B cell (primary cell): ENCODE data around the gene FADS1. TPM values are rescaled to one million over a fixed set of nuclear protein-coding genes. Genes with fewer than 3 reads are reported as not detected.

Source experiments
- ATAC-seq: fragments of 200-7000 bp; cut with Tn5 transposase; one replicate; pipeline ENCODE4 v1.10.0; 2021; ENCODE audit warnings: low read depth, mild to moderate bottlenecking, moderate number of reproducible peaks, moderate library complexity
- CTCF ChIA-PET: fragments of 350-600 bp; sonication (Branson Sonifier 250); formaldehyde crosslinking; loops from one replicate; lab custom pipeline; 2021; ENCODE audit warnings: antibody characterized with exemption, inconsistent platforms; lab: Charles Lee
- POLR2A ChIA-PET: fragments of 350-600 bp; sonication (Branson Sonifier 250); formaldehyde crosslinking; loops from one replicate; lab custom pipeline; 2021; ENCODE audit warnings: antibody characterized with exemption; lab: Charles Lee
- DNase-seq: peaks from one replicate; pipeline ENCODE4 v3.0.0; 2013
- H2AFZ ChIP-seq: 2 replicates; pipeline ENCODE4 v1.6.1; 2012; ENCODE audit warnings: mild to moderate bottlenecking, low read depth, low read length; ENCODE audit not compliant: insufficient read depth, poor library complexity, severe bottlenecking
- H3K27ac ChIP-seq, 2 donors: 1 replicate in 1 of 2; 2 replicates in 1 of 2; pipeline ENCODE4 v1.5.1; 2012 to 2013; ENCODE audit warnings: low read length in 2 of 2, mild to moderate bottlenecking in 2 of 2, moderate library complexity in 1 of 2
- H3K27me3 ChIP-seq, 4 experiments: fragments of 200-600 bp in 1 of 4; sonication (generic) in 1 of 4; replicated peaks in 1 of 4; 1 replicate in 2 of 4; 2 replicates in 2 of 4; pipeline versions ENCODE4 v1.6.1 to v1.7.0; 2013 to 2016; ENCODE audit warnings: low read length in 3 of 4, mild to moderate bottlenecking in 2 of 4, mixed read lengths in 1 of 4, moderate library complexity in 1 of 4; ENCODE audit not compliant: insufficient read depth in 4 of 4, control insufficient read depth in 3 of 4; ENCODE audit errors: control extremely low read depth in 1 of 4
- H3K36me3 ChIP-seq, 2 experiments: replicated peaks in 1 of 2; 1 replicate in 1 of 2; 2 replicates in 1 of 2; pipeline versions ENCODE4 v1.6.1 to v1.7.1; 2013; ENCODE audit warnings: low read length in 1 of 2; ENCODE audit not compliant: insufficient read depth in 2 of 2, control insufficient read depth in 1 of 2; ENCODE audit errors: control extremely low read depth in 1 of 2, extremely low read depth in 1 of 2
- H3K4me1 ChIP-seq, 2 donors: fragments of 200-600 bp in 1 of 2; sonication (generic) in 1 of 2; 1 replicate in 1 of 2; 2 replicates in 1 of 2; pipeline versions ENCODE4 v1.5.1 to v1.6.1; 2013 to 2017; ENCODE audit warnings: low read length in 2 of 2; ENCODE audit not compliant: control insufficient read depth in 2 of 2, insufficient read depth in 2 of 2
- H3K4me2 ChIP-seq: replicated peaks from 2 replicates; pipeline ENCODE3; 2012; ENCODE audit warnings: mild to moderate bottlenecking, low read depth, low read length; ENCODE audit not compliant: poor library complexity, severe bottlenecking
- H3K4me3 ChIP-seq, 5 experiments: fragments of 200-600 bp in 1 of 5; sonication (generic) in 1 of 5; 1 replicate in 3 of 5; 2 replicates in 2 of 5; pipeline versions ENCODE4 v1.5.1 to v1.7.0; 2011 to 2016; ENCODE audit warnings: low read length in 4 of 5, mild to moderate bottlenecking in 4 of 5, low read depth in 2 of 5, control low read depth in 1 of 5, moderate library complexity in 1 of 5; ENCODE audit not compliant: insufficient read depth in 1 of 5; ENCODE audit errors: control extremely low read depth in 1 of 5, extremely low read depth in 1 of 5
- H3K79me2 ChIP-seq: fragments of 200-600 bp; sonication (generic); one replicate; pipeline ENCODE4 v1.6.0; 2016; ENCODE audit warnings: low read length; ENCODE audit not compliant: control insufficient read depth, insufficient read depth
- H3K9ac ChIP-seq: fragments of 200-600 bp; sonication (generic); 2 replicates; pipeline ENCODE4 v1.6.1; 2017; ENCODE audit warnings: mild to moderate bottlenecking, low read length, moderate library complexity
- H3K9me3 ChIP-seq, 3 donors: one replicate each; pipeline versions ENCODE4 v1.6.1 to v1.7.1; 2013; ENCODE audit warnings: low read length in 2 of 3; ENCODE audit not compliant: control insufficient read depth in 2 of 3, insufficient read depth in 1 of 3; ENCODE audit errors: control extremely low read depth in 1 of 3
- H4K20me1 ChIP-seq: 2 replicates; pipeline ENCODE4 v1.6.0; 2012; ENCODE audit warnings: mild to moderate bottlenecking, low read length; ENCODE audit not compliant: insufficient read depth, control insufficient read depth, poor library complexity, severe bottlenecking
- H3K27ac Mint-ChIP-seq: one replicate; pipeline ENCODE4 v1.8.0; 2021; ENCODE audit warnings: mixed read lengths
- H3K27me3 Mint-ChIP-seq: one replicate; pipeline ENCODE4 v1.8.0; 2021; ENCODE audit warnings: mixed read lengths
- H3K4me1 Mint-ChIP-seq: one replicate; pipeline ENCODE4 v1.8.0; 2021; ENCODE audit warnings: mixed read lengths
- H3K4me3 Mint-ChIP-seq: one replicate; pipeline ENCODE4 v1.8.0; 2021; ENCODE audit warnings: mixed read lengths
- H3K9me3 Mint-ChIP-seq: one replicate; pipeline ENCODE4 v1.8.0; 2022; ENCODE audit warnings: mixed read lengths; ENCODE audit not compliant: insufficient read depth
- CTCF ChIP-seq: fragments of 200-600 bp; IDR thresholded peaks from one replicate; pipeline ENCODE4 v1.8.0; 2022; ENCODE audit warnings: antibody characterized with exemption, mild to moderate bottlenecking
- EZH2 ChIP-seq: IDR thresholded peaks from 2 replicates; pipeline ENCODE4 v1.6.1; 2012; ENCODE audit warnings: borderline replicate concordance, low read depth, mild to moderate bottlenecking, moderate library complexity, low read length; ENCODE audit not compliant: insufficient read depth, poor library complexity, severe bottlenecking
- WGBS: methylation state at CpG from one replicate; pipeline ENCODE4 v1.1.5; 2013; ENCODE audit warnings: missing lambda C conversion rate; ENCODE audit not compliant: insufficient coverage; 5-methylcytosine and 5-hydroxymethylcytosine counted together
- intact Hi-C: fragments of 100-400 bp; cut with micrococcal nuclease; formaldehyde crosslinking; loops from one replicate; pipeline ENCODE4 v1.10.0; 2022
- polyA plus RNA-seq: library from polyadenylated mRNA; depleted of rRNA; stranded (reverse); fragments of >200 nt; gene quantifications from 2 replicates; pipeline ENCODE4 v1.2.3, GENCODE V29; 2012
- total RNA-seq, 2 donors: library from RNA; stranded (reverse); fragments of 120-200 nt in 1 of 2; gene quantifications; 1 replicate in 1 of 2; 2 replicates in 1 of 2; pipeline versions ENCODE4 v1.2.3 to v1.2.4, GENCODE V29; 2013 to 2022

The FADS1 gene
- total and polyA plus RNA-seq, 2 donors (not counting 1 experiment from before 2014, with no cell fraction given) = 0.39 to 15.6 TPM

- H3K27ac Mint-ChIP-seq = no peak overlapping the region
- no peaks in the 10 kb centered on the region for H4K20me1 ChIP-seq
- no peak for TF ChIP-seq EZH2
- no peak for TF ChIP-seq CTCF
- DNase-seq (no peak), ATAC-seq (no peak)
- H3K27me3 ChIP-seq = no peaks in the 10 kb centered on the region
- H3K27me3 Mint-ChIP-seq = peaks cover 7% of the 10 kb centered on the region
- no peak overlapping the region for H3K27ac ChIP-seq
- POLR2A ChIA-PET = no interaction called here
- no peaks in the 10 kb centered on the region for H3K4me1 ChIP-seq
- no peaks in the 10 kb centered on the region for H3K9me3 Mint-ChIP-seq
- no peak overlapping the region for H3K4me3 Mint-ChIP-seq
- H3K4me2 ChIP-seq = no peak overlapping the region
- 90% methylated on average over 18 of the region's 23 CpGs for WGBS
- H3K36me3 ChIP-seq = no peaks in the 10 kb centered on the region
- H3K4me1 Mint-ChIP-seq = no peaks in the 10 kb centered on the region
- no peak overlapping the region for H3K9ac ChIP-seq
- intact Hi-C loops = no loop called here
- no peak overlapping the region for H3K4me3 ChIP-seq
- H2AFZ ChIP-seq = no peak overlapping the region
- H3K79me2 ChIP-seq = no peaks in the 10 kb centered on the region
- CTCF ChIA-PET = interaction anchor here (0.6 kb wide), 1 partner anchor 658 kb away, joined by 3 read pairs; no protein-coding TSS in a partner anchor
- no peaks in the 10 kb centered on the region for H3K9me3 ChIP-seq
Measured at GRCh38 chr11:61763930-61764605, 52.7 kb downstream of the FADS1 start.

- no peak overlapping the region for H3K27ac Mint-ChIP-seq
- H3K4me1 Mint-ChIP-seq = no peaks in the 10 kb centered on the region
- ATAC-seq = no peak
- peaks cover 7% of the 10 kb centered on the region for H3K27me3 Mint-ChIP-seq
- Histone ChIP-seq H3K79me2 (no peaks in the 10 kb centered on the region), H3K27me3 (no peaks in the 10 kb centered on the region), H2AFZ (no peak overlapping the region), H3K4me1 (no peaks in the 10 kb centered on the region), H4K20me1 (no peaks in the 10 kb centered on the region), H3K36me3 (no peaks in the 10 kb centered on the region), H3K9ac (no peak overlapping the region), H3K9me3 (no peaks in the 10 kb centered on the region), H3K27ac (no peak overlapping the region), H3K4me2 (no peak overlapping the region), H3K4me3 (no peak overlapping the region)
- CTCF ChIA-PET = no interaction called here
- no peak for TF ChIP-seq CTCF
- TF ChIP-seq EZH2 = no peak
- POLR2A ChIA-PET = no interaction called here
- H3K9me3 Mint-ChIP-seq = no peaks in the 10 kb centered on the region
- H3K4me3 Mint-ChIP-seq = no peak overlapping the region
- no peak for DNase-seq
- WGBS = 71% methylated on average over 7 of the region's 15 CpGs
- intact Hi-C loops = no loop called here
Measured at GRCh38 chr11:61762798-61763197, 54.0 kb downstream of the FADS1 start.
